ENCODE measurements around the gene WNT11. TPM values are rescaled to one million over a fixed set of nuclear protein-coding genes. Genes with fewer than 3 reads are reported as not detected.
A peak's percentile ranks its signal among the peaks of the same experiment; 100 is the strongest.

The WNT11 gene
- total RNA-seq, 1 experiment from 2014 or later: not detected

DNA sequence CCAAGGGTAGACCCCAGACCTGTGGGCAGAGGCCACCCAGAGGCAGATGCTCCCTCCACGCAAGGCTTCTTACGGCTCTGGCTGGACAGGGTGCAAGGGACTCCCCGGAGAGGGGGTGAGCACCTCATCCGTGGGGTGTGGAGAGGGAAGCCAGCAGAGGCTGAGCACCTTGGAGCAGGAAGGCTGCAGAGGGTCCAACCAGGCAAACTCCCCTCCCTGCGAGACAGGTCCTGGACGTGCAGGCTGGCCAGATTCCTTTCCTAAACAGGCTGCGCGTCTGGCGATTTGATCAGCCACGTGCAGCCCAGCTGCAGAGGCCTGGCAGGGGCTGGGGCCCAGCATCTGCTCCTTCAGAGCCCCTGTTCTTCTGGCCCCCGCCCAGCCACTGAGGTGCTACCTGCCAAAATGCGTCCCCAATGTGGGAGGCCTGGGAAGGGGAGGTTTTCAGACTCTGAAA, 49.3 kb downstream of the WNT11 start:
- Mint-ChIP-seq H3K9me3 (no peaks in the 10 kb centered on the region), H3K27me3 (ENCODE audit: low read depth) (peaks cover 43% of the 10 kb centered on the region), H3K36me3 (ENCODE audit: insufficient read depth in 1 of 3, low read depth in 3 of 3) (no peaks in the 10 kb centered on the region), H3K4me1 (peaks cover 13 to 18% of the 10 kb centered on the region in 2 experiments), H3K4me3 (no peak overlapping the region), H3K27ac (no peak overlapping the region; a peak in 1 of 7 replicates)
- Histone ChIP-seq H3K9ac (ENCODE audit: extremely low read depth, insufficient read length, low read length) (no peak overlapping the region), H3T11ph (ENCODE audit: low read length) (no peak overlapping the region), H3K4me2 (ENCODE audit: insufficient read depth, insufficient read length, low read length) (no peak overlapping the region), H2AK5ac (ENCODE audit: insufficient read length, low read length) (no peak overlapping the region), H4K8ac (replicated peaks; ENCODE audit: insufficient read length, low read depth, low read length) (no peak overlapping the region), H2BK120ac (ENCODE audit: low read depth, low read length, poor library complexity, severe bottlenecking) (no peak overlapping the region), H2BK12ac (ENCODE audit: insufficient read length, low read depth, low read length) (no peak overlapping the region), H3K27ac (ENCODE audit: insufficient read length, low read depth, low read length) (no peak overlapping the region), H2BK20ac (ENCODE audit: low read depth, low read length, poor library complexity, severe bottlenecking) (no peak overlapping the region), H3K27me3 (ENCODE audit: insufficient read depth, low read length) (no peaks in the 10 kb centered on the region; the same call in 1 of the 2 replicates), H2AFZ (ENCODE audit: low read length) (no peak overlapping the region), H4K5ac (ENCODE audit: insufficient read length, low read depth, low read length) (no peak overlapping the region), H3K79me1 (ENCODE audit: insufficient read depth, low read depth, low read length, poor library complexity, severe bottlenecking) (no peaks in the 10 kb centered on the region), H2BK5ac (ENCODE audit: insufficient read length, low read length) (no peak overlapping the region), H4K20me1 (ENCODE audit: control insufficient read depth, insufficient read depth, insufficient read length) (no peaks in the 10 kb centered on the region), H3K9me3 (ENCODE audit: control insufficient read depth, low read depth, low read length) (no peaks in the 10 kb centered on the region), H3K56ac (ENCODE audit: insufficient read length, low read depth, low read length) (no peak overlapping the region), H3K4me1 (ENCODE audit: insufficient read depth, low read length) (no peaks in the 10 kb centered on the region), H3K23me2 (ENCODE audit: insufficient read length, low read depth, low read length, poor library complexity, severe bottlenecking) (no peaks in the 10 kb centered on the region), H3K18ac (ENCODE audit: insufficient read length, low read depth, low read length) (no peak overlapping the region), H3K14ac (ENCODE audit: insufficient read depth, low read length) (peak overlapping the region; percentile 17; the same call in 1 of the 2 replicates), H2BK15ac (ENCODE audit: low read depth, low read length) (no peak overlapping the region), H4K91ac (ENCODE audit: insufficient read length, low read depth, low read length) (no peak overlapping the region), H3K79me2 (ENCODE audit: insufficient read depth, low read length) (no peaks in the 10 kb centered on the region), H3K23ac (ENCODE audit: insufficient read length, low read depth, low read length) (no peak overlapping the region), H3K4ac (ENCODE audit: low read depth, low read length) (no peak overlapping the region)
- TF ChIP-seq CTCF (conservative IDR thresholded peaks at IDR 0.05): no peak
- WGBS (ENCODE audit: extremely low coverage, insufficient read length, low lambda C conversion rate): no CpG with 5 or more reads among the region's 12 CpGs
- DNase-seq: no peak
